Transverse colon (tissue), 4 donors: ENCODE results near the gene LIPT2. TPM values are rescaled to one million over a fixed set of nuclear protein-coding genes. Genes with fewer than 3 reads are reported as not detected.

Experiments used
- DNase-seq: peaks from one replicate; pipeline ENCODE4 v3.0.0-alpha.2; 2019
- H3K27ac ChIP-seq, 4 donors: fragments of 200-600 bp; sonication (generic); 2 replicates each; pipeline ENCODE4 v1.5.1; 2016 to 2018; ENCODE audit warnings: inconsistent platforms in 4 of 4
- H3K27me3 ChIP-seq: fragments of 200-600 bp; sonication (generic); 2 replicates; pipeline ENCODE4 v1.5.1; 2017; ENCODE audit warnings: inconsistent platforms
- H3K36me3 ChIP-seq, 4 donors: fragments of 200-600 bp; sonication (generic); 2 replicates each; pipeline ENCODE4 v1.5.1; 2017 to 2019; ENCODE audit warnings: inconsistent platforms in 4 of 4
- H3K4me1 ChIP-seq, 4 donors: fragments of 200-600 bp; sonication (generic); 2 replicates each; pipeline ENCODE4 v1.5.1; 2017 to 2020; ENCODE audit warnings: inconsistent platforms in 4 of 4
- H3K4me3 ChIP-seq, 4 donors: fragments of 200-600 bp; sonication (generic); 1 replicate in 1 of 4; 2 replicates in 3 of 4; pipeline versions ENCODE4 v1.5.1 to v1.6.1; 2017 to 2019; ENCODE audit warnings: inconsistent platforms in 4 of 4
- H3K9me3 ChIP-seq, 2 donors: fragments of 200-600 bp; sonication (generic); 2 replicates each; pipeline ENCODE4 v1.5.1; 2017 to 2019; ENCODE audit warnings: inconsistent platforms in 2 of 2
- CTCF ChIP-seq, 5 experiments: fragments of 200-600 bp in 3 of 5; fragments of 450-650 bp in 2 of 5; sonication (generic) in 3 of 5; IDR thresholded peaks; 1 replicate in 2 of 5; 2 replicates in 3 of 5; pipeline ENCODE4 v1.5.1; 2016 to 2017; ENCODE audit warnings: antibody characterized with exemption in 5 of 5, inconsistent platforms in 3 of 5, mild to moderate bottlenecking in 2 of 5, moderate library complexity in 1 of 5
- EP300 ChIP-seq: sonication (generic); formaldehyde crosslinking; IDR thresholded peaks from one replicate; pipeline ENCODE4 v1.6.1; 2017; ENCODE audit warnings: antibody characterized with exemption, low read depth
- POLR2A ChIP-seq: fragments of 450-650 bp; IDR thresholded peaks from one replicate; pipeline ENCODE4 v1.6.1; 2016; ENCODE audit warnings: antibody characterized with exemption, mild to moderate bottlenecking, moderate library complexity
- POLR2AphosphoS5 ChIP-seq, 3 donors: sonication (generic); formaldehyde crosslinking; IDR thresholded peaks; one replicate each; pipeline ENCODE4 v1.6.1; 2016; ENCODE audit warnings: antibody characterized with exemption in 3 of 3
- WGBS, 2 donors: methylation state at CpG; one replicate each; pipeline ENCODE4 v1.1.5; 2018; ENCODE audit warnings: low coverage in 1 of 2; 5-methylcytosine and 5-hydroxymethylcytosine counted together
- in situ Hi-C, 4 donors: fragments of 200-750 bp; cut with MboI; loops; one replicate each; pipeline versions ENCODE4 v1.15.0 to v1.15.1; 2017; ENCODE audit warnings: low sequenced_read_pairs in 3 of 4, low pct_ligation_motif_present in 1 of 4, low pct_unique_long_range_greater_than_20kb in 1 of 4
- intact Hi-C: fragments of 100-400 bp; cut with DNase I; formaldehyde crosslinking; loops from one replicate; pipeline ENCODE4 v1.15.1; 2023; ENCODE audit warnings: low total_unique reads
- total RNA-seq, 4 donors: library from RNA; depleted of rRNA; stranded (reverse); fragments of >200 nt; gene quantifications; one replicate each; pipeline ENCODE4 v1.1.0, GENCODE V29; 2016

Gene LIPT2
- total RNA-seq, 4 donors from 2014 or later, result 4.1 to 11.6 (median 5.8) TPM

DNA sequence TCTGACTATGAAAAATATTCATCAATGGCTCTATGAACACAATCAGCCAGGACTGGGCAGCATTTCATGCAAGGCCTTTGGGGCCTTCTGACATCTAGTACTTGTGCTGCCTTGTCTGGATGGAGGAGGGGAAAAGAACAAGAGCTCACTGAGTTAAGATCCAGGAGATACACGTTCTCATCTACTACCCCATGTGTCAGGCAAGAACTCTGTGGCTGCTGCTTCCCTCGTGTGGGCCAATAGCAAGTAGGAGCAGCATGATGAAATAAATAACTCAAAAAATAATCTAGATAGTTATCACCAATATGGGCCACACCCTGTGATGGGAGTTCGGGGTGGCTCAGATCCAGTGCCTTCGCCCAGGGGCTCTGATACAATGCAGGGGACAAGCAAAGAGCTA, 33.5 kb downstream of the LIPT2 start:
- H3K9me3 ChIP-seq, result no peaks in the 10 kb centered on the region
- no peak for TF ChIP-seq EP300
- H3K4me3 ChIP-seq, result no peak overlapping the region
- WGBS, 2 donors, result 54 to 64% methylated on average over 4 of the region's 4 CpGs
- intact Hi-C loops (no loop called here), in situ Hi-C loops (loop anchor here in 3 of 4 donors (25.0 kb wide), 1 partner anchor 277 kb away; the partner anchor contains the start of genes CHRDL2 (in 3 of the 3) and RNF169 (in 3 of the 3))
- peaks cover 0 to 3% (median 0%) of the 10 kb centered on the region in 4 donors for H3K36me3 ChIP-seq
- DNase-seq, result no peak
- no peaks in the 10 kb centered on the region for H3K27me3 ChIP-seq
- H3K27ac ChIP-seq, result peak overlapping the region in 3 of 4 donors; percentile 54 to 69 (median 69)
- peaks cover 0 to 21% (median 13%) of the 10 kb centered on the region in 4 donors for H3K4me1 ChIP-seq

GRCh38 chr11:74459584-74459983, 33.9 kb downstream of the LIPT2 start:
- Histone ChIP-seq H3K4me3 (no peak overlapping the region), H3K9me3 (no peaks in the 10 kb centered on the region), H3K27me3 (no peaks in the 10 kb centered on the region), H3K36me3 (peaks cover 0 to 3% (median 0%) of the 10 kb centered on the region in 4 donors), H3K27ac (no peak overlapping the region), H3K4me1 (peaks cover 0 to 21% (median 9%) of the 10 kb centered on the region in 4 donors)
- in situ Hi-C loops (loop anchor here in 3 of 4 donors (10.0 to 25.0 kb wide), 3 partner anchors 105 to 278 kb away; partner anchors contain the start of genes CHRDL2 (in 3 of the 3) and RNF169 (in 3 of the 3)), intact Hi-C loops (no loop called here)
- whole genome bisulfite sequencing, 2 donors, result 0 to 35% methylated on average over 1 of the region's 1 CpG
- no peak for DNase-seq
- TF ChIP-seq EP300 (no peak), POLR2A (no peak), POLR2AphosphoS5 (IDR thresholded peaks at IDR 0.05) (no peak), CTCF (IDR thresholded peaks at IDR 0.05) (no peak)

- Histone ChIP-seq H3K4me3 (no peak overlapping the region), H3K27me3 (no peaks in the 10 kb centered on the region), H3K4me1 (peaks cover 0 to 16% (median 8%) of the 10 kb centered on the region in 4 donors), H3K27ac (no peak overlapping the region), H3K36me3 (peaks cover 0 to 3% (median 0%) of the 10 kb centered on the region in 4 donors), H3K9me3 (no peaks in the 10 kb centered on the region)
- in situ Hi-C loops, result loop anchor here in 3 of 4 donors (10.0 to 25.0 kb wide), 3 partner anchors 107 to 280 kb away; partner anchors contain the start of genes CHRDL2 (in 3 of the 3) and RNF169 (in 3 of the 3)
- TF ChIP-seq EP300 (no peak), CTCF (IDR thresholded peaks at IDR 0.05) (no peak), POLR2AphosphoS5 (IDR thresholded peaks at IDR 0.05) (no peak), POLR2A (no peak)
- no peak for DNase-seq
- intact Hi-C loops, result no loop called here
- WGBS, 2 donors, result 79% methylated on average over 6 of the region's 6 CpGs; no CpG with 5 or more reads in 1 of the 2 donors
These were observed 36.2 kb downstream of the LIPT2 start for GRCh38 chr11:74457356-74457755.

- H3K4me3 ChIP-seq, result no peak overlapping the region
- no peak for TF ChIP-seq EP300
- TF ChIP-seq POLR2AphosphoS5 (IDR thresholded peaks at IDR 0.05), result no peak
- peak; percentile 62 to 88 (median 72) for TF ChIP-seq CTCF (IDR thresholded peaks at IDR 0.05)
- TF ChIP-seq POLR2A, result no peak
- peaks cover 0 to 9% (median 2%) of the 10 kb centered on the region in 4 donors for H3K4me1 ChIP-seq
- H3K27ac ChIP-seq, result no peak overlapping the region
- intact Hi-C loops (loop anchor here (2.0 to 5.0 kb wide), 2 partner anchors 191 to 284 kb away; no protein-coding TSS in a partner anchor), in situ Hi-C loops (loop anchor here (5.0 to 25.0 kb wide), 5 partner anchors 111 to 284 kb away; partner anchors contain the start of genes CHRDL2 (in 3 of the 4) and RNF169 (in 3 of the 4))
- H3K9me3 ChIP-seq, result no peaks in the 10 kb centered on the region
- H3K36me3 ChIP-seq, result peaks cover 0 to 3% (median 0%) of the 10 kb centered on the region in 4 donors
- peak; percentile 77 for DNase-seq
- H3K27me3 ChIP-seq, result no peaks in the 10 kb centered on the region
- WGBS, 2 donors, result 30% methylated on average over 10 of the region's 10 CpGs; no CpG with 5 or more reads in 1 of the 2 donors
These were observed 40.0 kb downstream of the LIPT2 start for GRCh38 chr11:74453373-74453975.
